IPS-18a (cell line): ENCODE data around the gene EHMT1.

ENCODE experiments used
- H3K27ac ChIP-seq: one replicate; pipeline ENCODE4 v1.5.1; 2013; ENCODE audit warnings: low read length
- H3K27me3 ChIP-seq: one replicate; pipeline ENCODE4 v1.6.1; 2013; ENCODE audit warnings: mild to moderate bottlenecking, low read length; ENCODE audit not compliant: control insufficient read depth, insufficient read depth
- H3K36me3 ChIP-seq: one replicate; pipeline ENCODE4 v1.6.1; 2013; ENCODE audit warnings: low read depth, low read length; ENCODE audit not compliant: control insufficient read depth
- H3K4me1 ChIP-seq: one replicate; pipeline ENCODE4 v1.6.1; 2013; ENCODE audit warnings: low read depth, low read length; ENCODE audit not compliant: control insufficient read depth
- H3K4me3 ChIP-seq: one replicate; pipeline ENCODE4 v1.5.1; 2013; ENCODE audit warnings: low read length
- H3K9ac ChIP-seq: one replicate; pipeline ENCODE4 v1.6.1; 2013; ENCODE audit warnings: mild to moderate bottlenecking, low read length, moderate library complexity
- H3K9me3 ChIP-seq: one replicate; pipeline ENCODE4 v1.6.1; 2013; ENCODE audit warnings: low read depth, low read length; ENCODE audit not compliant: control insufficient read depth

Gene EHMT1

DNA sequence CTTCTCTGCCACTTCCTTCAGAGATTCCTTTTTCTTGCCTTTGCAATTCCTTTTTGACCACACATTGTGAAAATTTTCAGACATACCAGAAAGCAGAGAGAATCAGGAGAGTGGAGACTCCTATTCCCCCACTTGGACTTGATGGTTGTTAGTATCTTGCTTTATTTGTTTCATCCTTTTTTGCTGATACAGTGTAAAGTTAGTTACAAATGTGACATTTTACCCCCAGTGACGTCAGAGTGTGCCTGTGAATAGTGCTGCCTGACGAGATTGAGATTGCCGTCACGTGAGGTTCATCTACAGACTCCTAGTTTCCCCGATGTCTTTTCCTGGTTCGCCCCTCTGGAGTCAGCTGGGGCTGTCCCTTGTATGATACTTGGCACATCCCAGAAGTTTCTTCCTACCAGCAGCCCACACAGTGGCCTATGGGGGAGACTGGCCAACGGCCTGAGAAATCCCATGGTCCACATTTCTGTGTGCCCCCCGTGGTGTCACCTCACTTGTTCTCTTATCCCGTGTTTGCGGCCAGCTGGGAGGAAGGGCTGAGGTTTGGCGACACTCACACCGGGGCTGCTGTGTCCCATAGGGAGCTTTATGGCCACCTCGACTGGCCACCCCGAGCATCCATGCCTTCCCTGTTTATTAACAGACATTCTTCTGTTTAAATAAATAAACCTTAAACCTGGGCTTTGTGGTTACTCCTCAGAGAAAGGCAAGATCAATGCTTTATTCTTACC lies 210.6 kb downstream of the EHMT1 start:
- Histone ChIP-seq H3K9ac (no peak overlapping the region), H3K27me3 (no peaks in the 10 kb centered on the region), H3K9me3 (no peaks in the 10 kb centered on the region), H3K36me3 (peaks cover 20% of the 10 kb centered on the region), H3K4me3 (no peak overlapping the region), H3K4me1 (no peaks in the 10 kb centered on the region), H3K27ac (no peak overlapping the region)

DNA sequence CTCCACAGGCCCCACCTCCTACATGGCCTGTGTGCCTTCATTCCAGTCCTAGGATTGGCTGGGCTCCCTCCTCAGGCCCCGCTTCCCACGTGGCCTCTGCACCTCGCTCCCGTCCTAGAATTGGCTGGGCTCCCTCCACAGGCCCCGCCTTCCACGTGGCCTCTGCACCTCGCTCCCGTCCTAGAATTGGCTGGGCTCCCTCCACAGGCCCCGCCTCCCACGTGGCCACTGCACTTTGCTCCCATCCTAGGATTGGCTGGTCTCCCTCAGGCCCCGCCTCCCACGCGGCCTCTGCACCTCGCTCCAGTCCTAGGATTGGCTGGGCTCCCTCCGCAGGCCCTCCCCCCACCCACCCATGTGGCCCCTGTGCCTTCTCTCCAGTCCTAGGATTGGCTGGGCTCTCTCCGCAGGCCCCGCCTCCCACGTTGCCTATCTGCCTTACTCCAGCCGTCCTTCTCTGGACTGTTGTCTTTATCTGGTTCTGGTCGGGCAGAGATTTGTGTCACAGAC lies 213.4 kb downstream of the EHMT1 start:
- H3K9me3 ChIP-seq: no peaks in the 10 kb centered on the region
- no peak overlapping the region for H3K27ac ChIP-seq
- H3K4me3 ChIP-seq: no peak overlapping the region
- H3K4me1 ChIP-seq: no peaks in the 10 kb centered on the region
- no peak overlapping the region for H3K9ac ChIP-seq
- H3K27me3 ChIP-seq: no peaks in the 10 kb centered on the region
- peaks cover 20% of the 10 kb centered on the region for H3K36me3 ChIP-seq

DNA sequence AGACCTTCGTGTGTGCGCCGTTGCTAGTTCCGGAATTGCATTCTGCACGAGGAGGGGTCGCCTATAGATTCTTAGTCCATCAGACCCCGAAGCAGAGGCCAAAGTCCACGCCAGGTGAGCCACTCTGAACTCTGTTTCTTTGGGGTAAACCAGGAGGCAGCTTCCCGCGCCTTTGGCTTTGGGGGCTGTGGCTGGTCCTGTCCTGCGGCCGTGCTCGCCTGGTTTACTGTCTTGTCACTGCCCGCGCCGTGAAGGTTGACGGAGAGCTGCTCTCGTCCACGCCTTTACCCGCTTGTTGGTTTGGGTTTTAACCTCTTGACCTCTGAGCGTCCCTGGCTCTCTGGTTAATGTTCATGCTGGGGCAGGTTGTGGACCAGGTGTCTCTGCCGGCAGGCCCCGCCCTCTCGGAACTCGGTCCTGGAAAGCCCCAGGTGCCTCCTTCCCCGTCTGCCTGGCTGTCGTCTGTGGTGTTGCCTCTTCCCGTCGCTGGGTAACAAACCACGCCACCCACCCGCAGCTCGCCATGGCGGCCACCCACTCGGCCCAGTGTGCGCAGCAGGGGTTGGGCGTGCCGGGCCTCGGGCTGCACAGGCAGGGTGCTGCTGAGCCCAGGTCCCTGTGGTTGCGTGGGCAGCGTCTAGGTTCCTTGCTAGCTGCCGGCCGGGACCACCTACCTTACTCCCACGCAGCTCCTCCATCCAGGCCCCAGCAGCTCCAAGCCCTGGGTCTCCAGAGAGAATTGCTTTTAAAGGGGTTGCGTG lies 214.2 kb downstream of the EHMT1 start:
- Histone ChIP-seq H3K27ac (no peak overlapping the region), H3K4me1 (no peaks in the 10 kb centered on the region), H3K36me3 (peaks cover 20% of the 10 kb centered on the region), H3K9me3 (no peaks in the 10 kb centered on the region), H3K9ac (no peak overlapping the region), H3K27me3 (no peaks in the 10 kb centered on the region), H3K4me3 (no peak overlapping the region)

DNA sequence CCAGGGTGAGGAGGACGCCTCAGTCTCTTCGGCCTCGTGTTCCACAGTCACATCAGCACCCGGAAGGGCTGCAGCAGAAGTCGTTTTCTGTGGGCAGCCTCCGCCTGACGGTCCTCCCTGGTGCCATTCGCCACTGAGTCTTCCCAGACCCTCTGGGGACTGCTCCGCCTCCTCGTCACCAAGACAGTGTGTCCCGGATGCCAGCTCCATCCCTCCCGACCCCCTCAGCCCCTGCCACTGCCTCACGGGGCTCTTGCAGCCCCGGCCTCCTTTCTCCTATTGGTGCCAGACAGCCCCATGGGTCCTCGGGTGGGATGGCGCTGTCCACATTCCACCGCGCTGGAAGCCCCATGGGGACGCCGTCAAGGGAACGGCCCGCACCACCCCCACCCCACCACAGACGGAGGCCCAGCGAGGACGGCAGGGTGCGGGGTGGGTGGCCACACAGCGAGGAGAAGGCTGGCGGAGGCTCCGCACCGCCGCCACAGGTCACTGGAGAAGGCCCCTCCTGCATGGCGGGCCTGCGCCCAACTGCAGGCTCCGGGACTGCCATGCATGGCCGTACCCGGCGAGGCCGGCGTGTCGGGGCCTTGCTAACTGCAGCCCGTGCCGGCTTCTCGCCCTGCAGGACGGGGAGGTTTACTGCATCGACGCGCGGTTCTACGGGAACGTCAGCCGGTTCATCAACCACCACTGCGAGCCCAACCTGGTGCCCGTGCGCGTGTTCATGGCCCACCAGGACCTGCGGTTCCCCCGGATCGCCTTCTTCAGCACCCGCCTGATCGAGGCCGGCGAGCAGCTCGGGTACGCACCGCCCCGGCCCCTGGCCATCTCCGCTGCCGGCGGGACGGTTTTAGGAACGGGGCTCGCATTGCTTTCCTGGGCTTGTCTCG lies 215.2 kb downstream of the EHMT1 start:
- Histone ChIP-seq H3K27ac (no peak overlapping the region), H3K27me3 (no peaks in the 10 kb centered on the region), H3K4me3 (no peak overlapping the region), H3K4me1 (no peaks in the 10 kb centered on the region), H3K9ac (no peak overlapping the region), H3K9me3 (no peaks in the 10 kb centered on the region), H3K36me3 (peaks cover 20% of the 10 kb centered on the region)

DNA sequence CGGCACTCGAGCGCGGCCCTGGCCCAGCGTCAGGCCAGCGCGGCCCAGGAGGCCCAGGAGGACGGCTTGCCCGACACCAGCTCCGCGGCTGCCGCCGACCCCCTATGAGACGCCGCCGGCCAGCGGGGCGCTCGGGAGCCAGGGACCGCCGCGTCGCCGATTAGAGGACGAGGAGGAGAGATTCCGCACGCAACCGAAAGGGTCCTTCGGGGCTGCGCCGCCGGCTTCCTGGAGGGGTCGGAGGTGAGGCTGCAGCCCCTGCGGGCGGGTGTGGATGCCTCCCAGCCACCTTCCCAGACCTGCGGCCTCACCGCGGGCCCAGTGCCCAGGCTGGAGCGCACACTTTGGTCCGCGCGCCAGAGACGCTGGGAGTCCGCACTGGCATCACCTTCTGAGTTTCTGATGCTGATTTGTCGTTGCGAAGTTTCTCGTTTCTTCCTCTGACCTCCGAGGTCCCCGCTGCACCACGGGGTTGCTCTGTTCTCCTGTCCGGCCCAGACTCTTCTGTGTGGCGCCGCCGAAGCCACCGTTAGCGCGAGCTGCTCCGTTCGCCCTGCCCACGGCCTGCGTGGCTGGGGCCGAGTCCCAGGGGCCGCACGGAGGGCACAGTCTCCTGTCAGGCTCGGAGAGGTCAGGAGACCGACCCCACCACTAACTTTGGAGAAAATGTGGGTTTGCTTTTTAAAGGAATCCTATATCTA lies 216.2 kb downstream of the EHMT1 start:
- H3K27ac ChIP-seq: no peak overlapping the region
- H3K4me1 ChIP-seq: no peaks in the 10 kb centered on the region
- H3K4me3 ChIP-seq: no peak overlapping the region
- H3K36me3 ChIP-seq: peaks cover 20% of the 10 kb centered on the region
- H3K27me3 ChIP-seq: no peaks in the 10 kb centered on the region
- no peaks in the 10 kb centered on the region for H3K9me3 ChIP-seq
- no peak overlapping the region for H3K9ac ChIP-seq

DNA sequence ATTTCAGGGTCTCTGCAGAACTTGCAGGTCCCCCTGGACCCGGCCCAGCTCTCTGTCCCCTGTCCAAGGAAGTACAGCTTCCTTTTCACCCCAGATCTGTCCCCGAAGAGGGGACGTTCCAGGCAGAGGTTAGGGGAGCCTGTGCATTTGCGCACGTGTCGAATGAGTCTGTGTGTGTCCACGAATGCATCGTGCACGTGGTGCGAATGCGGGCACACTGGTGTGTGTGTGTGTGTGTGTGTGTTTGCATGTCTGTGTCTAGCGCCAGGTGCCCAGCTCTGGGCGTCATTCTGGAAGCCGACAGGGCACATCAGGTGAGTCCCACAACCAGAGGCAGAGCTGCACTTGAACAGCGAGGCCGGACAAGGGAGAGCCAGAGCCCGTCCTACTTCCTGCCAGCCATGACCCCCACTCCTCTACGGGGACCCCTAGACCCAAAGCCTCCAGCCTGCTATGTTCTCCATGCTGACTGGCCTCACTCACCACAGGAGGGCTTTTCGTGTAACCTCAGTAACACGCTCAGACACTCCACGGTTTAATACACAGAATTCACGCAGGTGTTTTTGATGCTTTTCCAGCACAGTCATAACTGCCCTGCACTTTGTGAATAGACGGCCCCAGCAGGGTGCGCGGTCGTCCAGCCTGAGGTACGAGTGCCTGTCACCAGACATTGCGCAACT lies 217.5 kb downstream of the EHMT1 start:
- Histone ChIP-seq H3K36me3 (peaks cover 20% of the 10 kb centered on the region), H3K4me1 (no peaks in the 10 kb centered on the region), H3K27me3 (no peaks in the 10 kb centered on the region)

DNA sequence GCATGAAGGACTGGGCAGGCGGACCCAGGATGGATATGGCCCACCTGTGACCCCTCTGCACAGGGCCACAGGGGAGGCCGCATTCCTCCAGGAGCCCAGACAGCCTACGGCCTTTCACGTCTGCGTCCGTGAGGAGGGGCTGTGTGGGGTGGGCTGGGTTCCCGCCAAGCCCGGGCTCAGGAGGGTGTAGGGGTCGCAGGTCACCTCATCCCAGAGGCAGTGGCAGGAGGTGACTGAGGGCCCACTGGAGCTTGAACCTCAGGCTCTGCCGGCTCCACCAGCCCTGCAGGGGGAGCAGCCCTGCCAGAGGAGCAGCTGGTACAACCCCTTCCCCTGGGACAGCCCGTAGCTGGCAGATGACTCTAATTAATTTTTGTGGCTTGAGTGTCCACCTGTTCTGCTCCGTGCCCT lies 218.0 kb downstream of the EHMT1 start:
- Histone ChIP-seq H3K4me3 (no peak overlapping the region), H3K9ac (no peak overlapping the region), H3K4me1 (no peaks in the 10 kb centered on the region), H3K9me3 (no peaks in the 10 kb centered on the region), H3K36me3 (peaks cover 20% of the 10 kb centered on the region), H3K27me3 (no peaks in the 10 kb centered on the region), H3K27ac (no peak overlapping the region)

More for the DNA sequence above, 217.5 kb downstream of the EHMT1 start:
- no peak overlapping the region for H3K9ac ChIP-seq
- H3K27ac ChIP-seq: no peak overlapping the region
- no peaks in the 10 kb centered on the region for H3K9me3 ChIP-seq
- no peak overlapping the region for H3K4me3 ChIP-seq

DNA sequence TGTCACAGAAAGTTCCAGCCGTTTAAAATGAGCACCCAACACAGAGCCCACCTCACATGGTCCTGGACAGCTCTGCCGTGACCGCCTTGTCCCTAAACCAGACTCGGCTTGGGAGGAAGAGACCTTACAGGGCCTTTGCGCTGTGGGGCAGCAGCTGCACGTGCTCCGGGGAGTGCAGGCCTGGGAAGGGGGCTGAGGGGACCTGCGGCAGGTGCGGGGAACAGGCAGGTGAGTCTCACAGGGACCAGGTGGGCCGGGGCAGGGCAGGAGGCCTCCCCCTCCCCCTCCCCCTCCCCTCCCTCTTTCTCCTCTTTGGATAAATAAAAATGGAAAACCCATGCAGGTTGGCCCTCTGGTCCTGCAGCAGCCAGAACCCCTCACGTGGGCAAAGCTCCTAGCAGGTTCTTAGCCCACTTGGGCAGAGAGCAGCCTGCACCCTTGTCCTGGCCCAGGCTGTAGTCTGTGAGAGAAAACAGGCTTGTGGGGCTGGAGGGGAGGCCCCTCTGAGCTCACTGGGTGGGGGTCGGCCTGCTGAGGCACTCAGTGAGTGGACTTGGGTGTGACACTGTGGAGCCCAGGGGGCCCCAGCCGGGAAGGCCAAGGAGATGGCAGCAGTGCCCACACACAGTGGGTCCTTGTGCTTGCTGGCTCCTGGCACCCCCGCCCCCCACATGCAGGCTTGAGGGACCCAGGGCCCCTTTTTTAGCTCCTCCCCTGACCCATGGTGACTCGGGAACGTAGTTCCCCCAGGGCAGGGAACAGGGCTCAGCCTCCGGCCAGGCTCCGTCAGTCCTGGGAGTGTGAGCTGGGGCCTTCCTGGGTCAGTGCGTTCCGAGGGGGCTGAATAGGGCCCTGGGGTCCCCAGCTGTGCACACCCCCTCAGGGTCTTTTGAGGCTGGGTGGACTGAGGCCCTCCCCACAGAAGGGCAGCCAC lies 218.8 kb downstream of the EHMT1 start:
- no peaks in the 10 kb centered on the region for H3K9me3 ChIP-seq
- no peaks in the 10 kb centered on the region for H3K27me3 ChIP-seq
- no peaks in the 10 kb centered on the region for H3K4me1 ChIP-seq
- peaks cover 18% of the 10 kb centered on the region for H3K36me3 ChIP-seq
- H3K9ac ChIP-seq: no peak overlapping the region
- H3K4me3 ChIP-seq: no peak overlapping the region
- H3K27ac ChIP-seq: no peak overlapping the region

DNA sequence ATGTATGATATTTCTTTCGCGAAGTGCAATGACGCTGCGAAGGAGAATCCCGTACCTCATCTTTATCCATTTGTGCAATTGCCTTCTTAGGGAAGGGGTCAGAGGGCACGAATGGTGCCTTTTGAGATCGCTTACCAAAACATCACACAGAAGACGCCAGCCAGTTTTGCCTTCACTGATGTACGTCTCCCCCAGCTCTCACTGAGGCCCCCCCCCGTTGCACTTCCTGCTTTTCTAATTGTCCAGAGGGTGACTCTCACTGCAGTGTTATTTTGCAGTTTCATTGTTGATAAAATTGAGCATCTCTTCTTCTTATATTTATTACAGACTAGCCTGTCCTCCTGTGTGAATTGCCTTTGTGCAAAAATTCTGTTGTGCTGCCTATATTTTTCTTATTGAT lies 219.8 kb downstream of the EHMT1 start:
- H3K36me3 ChIP-seq: peaks cover 17% of the 10 kb centered on the region
- H3K9ac ChIP-seq: no peak overlapping the region
- no peaks in the 10 kb centered on the region for H3K4me1 ChIP-seq
- no peaks in the 10 kb centered on the region for H3K9me3 ChIP-seq
- H3K27me3 ChIP-seq: no peaks in the 10 kb centered on the region
- no peak overlapping the region for H3K4me3 ChIP-seq
- no peak overlapping the region for H3K27ac ChIP-seq

DNA sequence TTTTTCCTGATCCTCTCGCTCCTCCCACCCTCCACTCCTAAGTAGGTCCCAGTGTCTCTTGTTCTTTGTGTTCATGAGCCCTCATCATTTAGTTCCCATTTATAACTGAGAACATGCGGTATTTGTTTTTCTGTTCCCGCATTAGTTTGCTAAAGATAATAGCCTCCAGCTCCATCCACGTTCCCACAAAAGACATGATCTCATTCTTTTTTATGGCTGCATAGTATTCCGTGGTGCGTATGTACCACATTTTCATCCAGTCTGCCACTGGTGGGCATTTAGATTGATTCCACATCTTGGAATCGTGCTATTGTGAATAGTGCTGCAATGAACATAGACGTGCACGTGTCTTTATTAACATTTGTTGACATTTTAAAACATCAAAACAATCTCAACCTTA lies 224.6 kb downstream of the EHMT1 start:
- Histone ChIP-seq H3K27me3 (no peaks in the 10 kb centered on the region), H3K4me1 (no peaks in the 10 kb centered on the region), H3K4me3 (no peak overlapping the region), H3K9ac (no peak overlapping the region), H3K36me3 (no peaks in the 10 kb centered on the region), H3K9me3 (no peaks in the 10 kb centered on the region), H3K27ac (no peak overlapping the region)
